GM18907 (cell line): ENCODE data around the gene AP3D1.
A peak's percentile ranks its signal among the peaks of the same experiment; 100 is the strongest.

Experiments
- ATAC-seq: cut with Tn5 transposase; IDR thresholded peaks from one replicate; pipeline ENCODE4 v1.9.1; 2021; ENCODE audit warnings: mild to moderate bottlenecking, moderate library complexity; ENCODE audit not compliant: unreplicated experiment

The AP3D1 gene

GRCh38 chr19:2070436-2070827, 80.9 kb downstream of the AP3D1 start:
- ATAC-seq = no peak

GRCh38 chr19:2064788-2065524, 86.4 kb downstream of the AP3D1 start:
- no peak for ATAC-seq

- ATAC-seq = no peak
Measured at GRCh38 chr19:2064395-2064787, 87.0 kb downstream of the AP3D1 start.

GRCh38 chr19:2063824-2064223, 87.5 kb downstream of the AP3D1 start:
- no peak for ATAC-seq

- no peak for ATAC-seq
Measured at GRCh38 chr19:2062770-2063169, 88.6 kb downstream of the AP3D1 start.

- no peak for ATAC-seq
Measured at GRCh38 chr19:2062389-2062729, 89.0 kb downstream of the AP3D1 start.

GRCh38 chr19:2061495-2062388, 89.6 kb downstream of the AP3D1 start:
- peak; percentile 71 for ATAC-seq

GRCh38 chr19:2060884-2061494, 90.4 kb downstream of the AP3D1 start:
- peak; percentile 27 for ATAC-seq

GRCh38 chr19:2059422-2060201, 91.8 kb downstream of the AP3D1 start:
- no peak for ATAC-seq

- ATAC-seq = no peak
Measured at GRCh38 chr19:2058570-2059421, 92.6 kb downstream of the AP3D1 start.

- no peak for ATAC-seq
Measured at GRCh38 chr19:2057484-2058469, 93.6 kb downstream of the AP3D1 start.

- ATAC-seq = no peak
Measured at GRCh38 chr19:2056837-2057192, 94.6 kb downstream of the AP3D1 start.

GRCh38 chr19:2055931-2056836, 95.2 kb downstream of the AP3D1 start:
- no peak for ATAC-seq

GRCh38 chr19:2054763-2055162, 96.6 kb downstream of the AP3D1 start:
- ATAC-seq = no peak

- ATAC-seq = no peak
Measured at GRCh38 chr19:2053601-2054389, 97.6 kb downstream of the AP3D1 start.

- ATAC-seq = peak; percentile 31
Measured at GRCh38 chr19:2051773-2052704, 99.3 kb downstream of the AP3D1 start.
